Brain pericyte (primary cell): ENCODE data around the gene PSMD13.
"Not testable (repeated sequence)": the region's sequence is repeated elsewhere in the genome, so short reads cannot be mapped to it uniquely, and the experiment has no call there.

ENCODE experiments used
- DNase-seq: peaks from one replicate; pipeline ENCODE4 v3.0.0-alpha.2; 2012; ENCODE audit warnings: low read depth, low spot score

PSMD13 gene

DNA sequence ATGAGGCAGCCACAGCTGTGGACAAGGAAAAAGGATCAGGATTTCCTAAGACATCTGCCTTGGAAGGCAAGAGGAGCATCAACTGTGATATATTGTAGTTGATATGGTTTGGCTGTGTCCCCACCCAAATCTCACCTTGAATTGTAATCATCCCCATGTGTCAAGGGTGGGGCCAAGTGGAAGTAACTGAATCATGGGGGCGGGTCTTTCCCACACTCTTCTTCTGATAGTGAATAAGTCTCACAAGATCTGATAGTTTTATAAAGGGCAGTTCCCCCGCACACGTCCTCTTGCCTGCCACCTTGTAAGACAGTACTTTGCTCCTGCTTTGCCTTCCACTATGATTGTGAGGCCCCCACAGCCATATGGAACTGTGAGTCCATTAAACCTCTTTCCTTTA is 19.1 kb upstream of the PSMD13 start:
- DNase-seq: no peak

DNA sequence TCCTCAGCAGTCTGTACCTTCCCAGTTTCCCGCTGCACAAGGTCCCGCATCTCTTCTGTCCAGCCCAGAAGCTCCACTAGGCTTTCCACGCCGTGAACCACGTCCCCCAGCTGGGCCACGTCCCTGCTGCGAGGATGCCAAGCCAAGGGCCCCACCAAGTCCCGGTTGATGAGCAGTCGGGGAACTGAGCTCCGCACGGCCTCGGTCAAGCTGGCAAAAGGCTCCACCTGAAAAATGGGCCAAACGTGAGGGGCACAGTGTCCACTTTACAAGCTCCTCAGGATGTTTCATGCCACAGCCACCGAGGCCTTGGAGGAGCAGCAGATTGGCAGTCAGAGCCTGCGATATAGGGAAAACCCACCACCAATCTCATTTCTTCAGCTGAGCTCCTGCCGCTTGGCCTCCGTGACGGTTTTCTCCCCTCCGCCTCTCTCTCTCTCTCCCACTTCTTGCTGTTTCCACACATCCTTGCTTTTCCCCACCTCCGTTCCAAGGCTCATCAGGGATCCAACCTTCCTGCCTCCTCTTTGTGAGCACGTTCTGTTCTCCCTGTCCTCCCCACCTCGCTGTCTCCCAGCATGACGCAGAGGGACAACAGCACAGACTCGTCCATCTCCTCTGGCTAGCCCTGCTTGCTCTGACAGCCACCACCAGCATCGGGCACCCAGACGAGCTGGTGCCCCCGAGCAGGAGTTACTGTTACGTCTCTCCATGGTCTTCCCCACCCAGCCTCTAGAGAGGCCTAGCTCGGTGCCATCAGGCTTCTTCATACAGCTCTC is 17.8 kb upstream of the PSMD13 start:
- DNase-seq: no peak

DNA sequence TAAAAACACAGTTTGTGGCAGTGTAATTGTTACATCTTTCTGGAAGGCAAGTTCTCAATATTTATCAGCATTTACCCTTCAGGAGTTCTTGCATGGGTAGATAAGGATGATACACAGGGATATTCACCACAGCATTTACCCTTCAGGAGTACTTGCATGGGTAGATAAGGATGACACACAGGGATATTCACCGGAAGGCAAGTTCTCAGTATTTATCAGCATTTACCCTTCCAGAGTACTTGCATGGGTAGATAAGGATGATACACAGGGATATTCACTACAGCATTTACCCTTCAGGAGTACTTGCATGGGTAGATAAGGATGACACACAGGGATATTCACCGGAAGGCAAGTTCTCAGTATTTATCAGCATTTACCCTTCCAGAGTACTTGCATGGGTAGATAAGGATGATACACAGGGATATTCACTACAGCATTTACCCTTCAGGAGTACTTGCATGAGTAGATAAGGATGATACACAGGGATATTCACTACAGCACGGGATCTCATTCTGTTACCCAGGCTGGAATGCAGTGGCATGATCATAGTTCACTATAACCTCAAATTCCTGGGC is 16.0 kb upstream of the PSMD13 start:
- DNase-seq: not testable (repeated sequence)

DNA sequence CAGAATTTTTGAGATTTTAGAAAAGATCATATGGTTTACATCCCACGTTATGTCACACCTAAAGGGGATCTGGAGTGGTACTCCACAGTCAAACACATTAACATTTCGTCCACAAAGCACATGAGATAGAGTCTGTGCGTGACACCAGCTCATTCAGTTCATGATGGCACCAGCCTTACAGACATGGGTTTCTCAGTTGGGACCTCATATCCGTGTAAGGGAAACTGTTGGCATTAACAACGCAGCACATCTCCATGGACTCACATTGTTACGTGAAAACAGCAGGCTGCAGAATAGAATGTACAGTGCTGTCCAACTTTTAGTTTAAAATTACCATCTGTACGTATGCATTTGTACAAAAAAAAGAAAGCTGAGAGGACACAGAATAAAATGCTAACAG is 15.2 kb upstream of the PSMD13 start:
- DNase-seq: no peak

DNA sequence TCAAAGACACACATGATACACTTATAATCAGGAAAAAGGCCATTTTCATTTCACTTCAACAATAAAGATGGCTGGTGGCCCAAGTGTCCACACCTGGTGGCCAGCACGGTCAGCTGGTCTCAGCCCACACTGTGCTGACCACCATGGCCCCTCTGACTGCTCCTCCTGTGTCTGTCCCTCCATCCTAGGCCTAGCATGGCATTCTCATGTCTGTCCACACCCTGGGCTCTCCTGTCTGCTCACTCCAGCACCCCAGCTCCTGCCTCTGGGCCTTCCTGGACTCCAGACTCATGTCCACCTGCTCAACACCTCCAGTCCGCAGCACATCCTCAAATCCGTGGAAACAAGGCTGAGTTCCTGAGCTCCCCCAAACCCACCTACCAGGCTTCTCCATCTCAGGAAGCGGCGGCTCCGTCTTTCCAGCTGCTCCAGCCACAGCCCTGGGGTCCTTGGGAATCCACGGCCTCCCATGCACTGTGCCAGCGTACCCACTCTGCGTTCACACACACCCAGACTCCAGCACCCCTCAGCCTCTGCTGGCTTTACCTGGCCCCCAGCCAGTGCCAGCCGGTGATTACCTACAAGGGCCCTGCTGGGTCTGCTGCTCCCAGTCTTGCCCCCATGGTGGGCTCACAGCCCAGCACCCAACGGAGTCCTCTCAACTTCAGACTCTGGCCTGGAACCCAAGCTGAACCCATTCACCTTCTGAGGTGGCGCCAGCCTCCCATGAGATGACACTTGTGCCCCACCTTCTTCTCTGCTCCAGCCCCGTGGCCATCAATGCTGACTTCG is 14.6 kb upstream of the PSMD13 start:
- DNase-seq: no peak

DNA sequence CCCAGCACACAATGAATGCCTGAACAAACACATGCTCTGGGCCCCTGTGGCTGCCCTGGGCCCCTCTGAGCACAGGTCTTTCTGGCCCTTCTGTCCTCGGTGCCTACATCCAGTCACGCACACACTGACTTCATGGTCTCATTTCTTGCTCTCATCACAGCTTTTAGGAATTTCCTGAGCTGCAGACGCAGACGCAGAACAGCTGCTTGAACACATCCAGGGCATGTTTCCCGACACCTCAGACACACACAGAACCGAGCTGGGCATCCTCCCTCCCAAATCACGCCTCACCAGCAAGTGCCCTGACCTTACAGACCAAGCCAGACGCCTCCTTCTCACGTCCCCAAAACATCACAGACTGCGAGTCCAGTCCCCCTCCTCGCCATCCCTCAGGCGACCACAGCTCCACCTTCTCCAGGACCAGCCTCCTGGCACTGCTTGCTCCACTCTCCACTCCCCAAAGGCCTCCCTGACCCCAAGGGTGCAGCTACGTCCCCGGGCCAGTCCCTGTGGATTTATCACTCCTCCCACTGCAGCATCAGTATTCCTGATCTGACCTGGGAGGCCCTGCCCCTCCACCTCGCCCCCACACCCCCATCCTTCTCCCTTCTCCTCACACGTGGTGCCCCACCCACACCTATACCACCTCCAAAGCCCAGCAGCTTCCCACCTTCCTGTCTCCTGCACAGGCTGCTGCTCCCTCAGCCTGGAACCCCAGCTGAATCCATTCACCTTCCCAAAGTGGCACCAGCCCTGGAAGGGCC is 13.6 kb upstream of the PSMD13 start:
- DNase-seq: no peak

DNA sequence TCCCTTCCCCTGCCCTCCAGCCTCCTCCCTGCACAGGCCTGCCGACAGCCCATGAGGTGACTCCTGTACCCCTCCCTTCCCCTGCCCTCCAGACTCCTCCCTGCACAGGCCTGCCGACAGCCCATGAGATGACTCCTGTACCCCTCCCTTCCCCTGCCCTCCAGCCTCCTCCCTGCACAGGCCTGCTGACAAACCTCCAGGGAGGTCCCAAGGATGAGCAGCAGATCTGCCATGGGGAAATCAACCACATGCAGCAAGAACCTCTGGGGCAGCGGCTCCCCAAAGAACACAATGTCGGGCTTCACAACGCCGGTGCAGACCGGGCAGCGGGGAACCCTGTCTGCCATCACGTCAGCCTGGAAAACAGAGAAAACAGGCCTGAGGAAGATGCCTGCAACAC is 12.9 kb upstream of the PSMD13 start:
- no peak for DNase-seq

DNA sequence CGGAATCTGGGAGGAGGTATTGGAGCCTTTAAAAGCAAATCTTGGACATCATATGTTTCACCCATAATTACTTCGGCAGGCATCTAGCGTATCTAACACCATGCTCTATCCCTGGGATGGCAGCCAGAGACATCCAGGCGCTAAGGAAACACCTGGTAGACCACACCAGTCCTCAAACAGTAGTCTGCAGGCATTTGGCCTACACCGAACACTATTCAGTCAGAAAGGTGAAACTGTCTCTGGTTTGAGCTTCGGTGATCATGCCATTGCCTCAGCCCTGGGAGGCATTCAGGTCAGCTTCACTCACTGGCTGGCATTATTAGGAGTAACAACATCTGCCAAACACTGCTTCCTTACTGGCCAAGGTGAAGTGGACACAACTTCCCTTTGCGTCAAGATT is 12.4 kb upstream of the PSMD13 start:
- DNase-seq: no peak

DNA sequence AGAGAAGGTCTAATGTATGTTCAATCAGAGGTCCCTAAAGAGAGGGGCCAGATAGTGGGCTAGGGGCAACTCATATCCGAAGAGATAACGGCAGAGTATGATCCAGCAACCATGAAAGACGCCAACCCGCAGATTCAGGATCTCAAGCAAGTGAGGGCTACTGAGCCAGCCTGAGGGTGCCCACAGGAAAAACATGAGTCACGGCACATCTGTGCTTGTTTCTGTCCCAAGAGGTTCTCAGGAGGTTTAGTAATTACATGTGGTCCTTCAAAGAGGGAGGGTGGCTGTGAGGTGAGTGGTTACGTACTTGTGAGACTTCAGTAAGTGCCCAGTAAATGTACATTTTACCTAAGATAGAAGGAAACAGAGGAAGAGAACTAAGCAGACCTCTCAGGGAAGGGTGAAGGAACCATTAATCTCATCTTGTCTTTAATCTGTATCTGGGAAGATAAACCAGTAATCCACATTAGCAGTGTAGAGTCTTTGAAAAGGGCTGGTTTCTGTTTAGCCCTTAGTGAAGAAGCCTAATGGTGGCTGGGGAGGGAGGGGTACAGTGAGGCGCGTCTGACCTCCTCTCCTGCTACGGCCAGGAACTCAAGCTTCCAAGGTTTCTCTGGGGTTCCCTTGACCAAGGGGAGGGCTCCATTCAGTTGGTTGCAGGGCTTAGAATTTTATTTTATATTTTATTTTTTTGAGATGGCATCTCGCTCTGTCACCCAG is 10.9 kb upstream of the PSMD13 start:
- DNase-seq: no peak

DNA sequence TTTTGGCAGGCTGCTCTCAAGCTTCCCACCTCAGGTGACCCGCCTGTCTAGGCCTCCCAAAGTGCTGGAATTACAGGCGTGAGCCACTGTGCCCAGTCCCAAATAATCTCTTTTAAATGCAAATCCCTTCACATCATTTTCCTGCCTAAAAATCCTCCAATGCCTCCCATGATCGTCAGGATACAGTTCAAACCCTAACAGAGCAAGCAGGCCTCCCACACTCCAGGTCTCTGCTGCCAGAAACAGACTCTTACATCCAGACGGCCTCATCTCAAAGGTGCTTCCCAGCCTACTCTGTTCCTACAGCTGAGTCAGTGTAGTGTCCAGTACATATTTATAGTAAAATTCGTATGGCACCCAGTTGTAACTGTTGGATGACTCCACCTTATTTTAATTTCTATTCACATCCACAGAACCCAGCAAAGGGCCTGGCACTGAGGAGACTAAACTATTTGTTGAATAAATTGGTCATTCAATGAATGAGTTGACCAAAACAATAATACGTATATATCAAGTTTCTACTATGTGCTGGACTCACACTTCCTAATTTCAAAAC is 8.9 kb upstream of the PSMD13 start:
- DNase-seq: no peak

DNA sequence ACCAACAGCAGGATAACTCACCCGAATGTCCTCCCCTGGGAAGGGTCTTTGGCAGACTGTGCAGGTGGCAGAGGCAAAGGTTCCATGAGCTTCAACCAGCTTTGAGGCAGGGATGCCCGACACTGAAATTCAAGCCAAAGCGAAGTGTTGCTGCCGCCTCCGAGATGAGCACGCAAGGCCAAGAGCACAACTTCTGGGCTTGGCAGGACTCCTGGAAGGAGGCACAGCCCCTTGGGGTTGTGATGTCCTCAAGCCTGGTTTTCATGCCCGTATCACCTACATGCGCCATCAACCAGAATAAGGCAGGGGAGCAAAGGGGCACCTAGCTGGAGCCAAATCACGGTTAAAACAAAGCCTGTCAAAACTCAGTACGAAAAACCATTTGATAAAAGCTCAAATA is 6.3 kb upstream of the PSMD13 start:
- no peak for DNase-seq

DNA sequence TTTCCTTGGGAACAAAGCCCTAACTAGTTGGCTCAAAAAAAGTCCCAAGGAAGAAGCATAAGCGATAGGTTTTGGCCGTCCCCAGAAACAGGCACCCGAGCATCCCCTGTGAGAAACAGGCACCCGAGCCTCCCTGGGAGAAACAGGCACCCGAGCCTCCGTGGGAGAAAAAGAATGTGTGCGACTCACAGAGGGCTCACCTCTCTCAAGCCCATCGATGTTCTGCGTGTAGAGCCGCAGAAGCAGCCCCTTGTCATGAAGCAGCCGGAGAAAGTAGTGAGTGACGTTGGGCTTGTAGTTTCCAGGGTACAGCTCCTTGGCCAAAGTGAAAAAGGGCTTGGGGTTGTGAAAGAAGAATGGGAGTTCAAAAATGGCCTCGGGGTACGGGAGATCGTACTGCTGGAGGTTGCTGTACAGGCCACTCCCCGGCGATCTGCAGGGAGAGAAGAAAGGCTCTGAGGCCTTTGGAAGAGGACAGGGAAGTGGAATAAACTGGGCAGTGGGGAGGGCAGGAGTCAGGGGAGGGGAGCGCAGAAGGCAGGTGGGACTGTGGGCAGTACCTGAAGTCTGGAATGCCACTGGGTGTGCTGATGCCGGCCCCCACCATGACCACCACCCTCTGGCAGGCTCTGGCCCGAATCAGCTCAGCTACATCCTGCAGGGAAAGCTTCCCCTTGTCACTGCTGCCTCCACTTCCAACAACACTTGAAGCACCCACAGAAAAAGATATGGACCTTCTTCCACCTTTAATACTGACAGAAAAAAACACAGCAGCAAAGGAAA is 3.8 kb upstream of the PSMD13 start:
- DNase-seq: no peak

DNA sequence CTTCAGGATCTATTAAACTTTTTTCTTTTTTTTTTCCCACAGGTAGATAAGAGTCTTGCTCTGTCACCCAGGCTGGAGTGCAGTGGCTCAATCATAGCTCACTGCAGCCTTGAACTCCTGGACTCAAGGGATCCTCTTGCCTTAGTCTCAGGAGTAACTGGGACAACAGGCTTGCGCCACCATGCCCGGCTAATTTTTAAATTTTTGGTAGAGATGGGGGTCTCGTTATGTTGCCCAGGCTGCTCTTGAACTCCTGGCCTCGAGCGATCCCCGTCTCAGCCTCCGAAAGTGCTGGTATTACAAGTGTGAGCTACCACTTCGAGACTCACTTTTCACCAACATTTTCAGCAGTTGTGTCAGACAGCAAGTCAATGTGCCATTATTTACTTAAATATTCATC is 1.6 kb upstream of the PSMD13 start:
- no peak for DNase-seq

DNA sequence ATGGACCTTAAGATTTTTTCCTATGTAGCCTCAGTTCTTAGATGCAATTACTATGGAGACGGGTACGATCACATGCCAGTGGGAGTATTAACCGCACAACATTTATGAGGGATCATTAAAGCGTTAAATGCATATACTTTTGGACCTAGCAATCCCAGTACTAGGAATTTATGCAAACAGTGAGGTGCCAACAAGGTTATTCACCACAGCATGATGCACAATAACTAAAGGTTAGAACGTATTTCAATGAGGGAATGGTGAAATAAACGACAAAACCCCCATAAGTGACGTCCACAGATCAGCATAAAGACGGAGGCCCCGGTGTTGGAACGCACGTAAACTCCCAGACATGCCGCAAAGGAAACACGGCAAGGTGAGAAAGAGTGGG is 1.2 kb upstream of the PSMD13 start:
- DNase-seq: no peak

DNA sequence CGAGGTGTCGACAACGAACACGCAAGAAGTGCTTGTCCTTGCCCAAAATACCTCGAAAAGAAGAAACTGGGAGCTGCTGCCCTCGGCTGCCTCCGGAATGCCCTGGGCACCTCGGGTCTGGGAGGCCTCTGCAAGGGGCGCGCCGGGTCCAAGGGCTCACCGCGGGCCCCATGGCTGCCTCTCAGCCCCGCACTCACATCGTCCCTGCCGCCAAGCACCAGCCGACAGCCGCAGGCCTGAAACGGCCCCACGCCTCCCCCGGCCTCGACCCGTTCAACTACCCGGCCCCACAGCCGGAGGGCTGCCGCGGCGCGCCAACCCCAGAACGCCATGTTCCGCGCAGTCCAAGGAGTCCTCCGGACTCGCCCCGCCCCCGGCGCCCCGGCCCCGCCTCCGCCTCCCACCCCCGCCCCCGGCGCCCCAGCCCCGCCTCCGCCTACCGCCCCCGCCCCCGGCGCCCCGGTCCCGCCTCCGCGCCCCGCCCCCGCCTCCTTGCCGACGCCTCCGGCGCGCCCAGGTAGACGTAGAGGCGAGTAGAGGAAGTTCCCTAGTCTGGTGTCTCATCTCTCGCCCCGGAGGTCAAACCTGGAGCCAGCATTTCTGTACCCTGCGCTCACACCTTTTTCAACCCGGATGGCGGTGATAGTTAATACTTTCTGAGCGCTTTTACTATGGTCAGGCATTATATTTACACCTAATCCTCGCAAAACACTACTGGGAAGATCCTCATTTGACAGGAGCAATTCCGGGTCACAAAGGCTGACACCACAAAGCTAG is 591 bp upstream of the PSMD13 start, which contains the start of gene SIRT3:
Gene SIRT3 (minus strand): TSS at position 346 of the 777 bp plus-strand sequence. CDS start 14 bp downstream, at position 332.
- DNase-seq: no peak

DNA sequence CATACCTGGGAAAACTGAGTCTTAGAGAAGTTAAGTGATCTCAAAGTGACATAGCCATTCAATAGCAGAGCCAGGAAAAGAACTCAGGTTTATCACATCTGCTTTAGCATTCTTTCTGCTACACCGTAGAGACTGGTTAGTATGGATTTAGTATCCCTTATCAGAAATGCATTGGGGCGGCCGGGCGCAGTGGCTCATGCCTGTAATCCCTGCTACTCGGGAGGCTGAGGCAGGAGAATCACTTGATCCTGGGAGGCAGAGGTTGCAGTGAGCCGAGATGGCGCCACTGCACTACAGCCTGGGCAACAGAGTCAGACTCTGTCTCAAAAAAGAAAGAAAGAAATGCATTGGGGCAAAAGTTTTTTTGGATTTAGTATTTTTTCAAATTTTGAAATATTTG is 1.6 kb downstream of the PSMD13 start:
- not testable (repeated sequence) for DNase-seq

DNA sequence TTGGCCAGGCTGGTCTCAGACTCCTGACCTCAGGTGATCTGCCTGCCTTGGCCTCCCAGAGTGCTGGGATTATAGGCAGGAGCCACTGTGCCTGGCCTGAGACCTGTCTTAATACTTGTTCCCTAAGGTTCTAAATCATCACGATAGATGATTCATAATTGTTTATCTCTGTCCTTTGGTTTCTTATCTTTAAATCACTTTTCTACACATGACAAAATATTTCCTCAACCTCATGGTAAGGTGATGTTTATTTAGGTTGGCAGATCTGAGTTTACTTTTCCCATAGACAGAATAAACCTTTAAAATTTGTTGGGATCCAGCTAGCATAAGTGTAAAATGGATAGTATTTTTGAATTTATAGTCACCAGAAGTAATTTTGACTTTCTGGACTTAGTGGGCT is 3.5 kb downstream of the PSMD13 start:
- DNase-seq: no peak

DNA sequence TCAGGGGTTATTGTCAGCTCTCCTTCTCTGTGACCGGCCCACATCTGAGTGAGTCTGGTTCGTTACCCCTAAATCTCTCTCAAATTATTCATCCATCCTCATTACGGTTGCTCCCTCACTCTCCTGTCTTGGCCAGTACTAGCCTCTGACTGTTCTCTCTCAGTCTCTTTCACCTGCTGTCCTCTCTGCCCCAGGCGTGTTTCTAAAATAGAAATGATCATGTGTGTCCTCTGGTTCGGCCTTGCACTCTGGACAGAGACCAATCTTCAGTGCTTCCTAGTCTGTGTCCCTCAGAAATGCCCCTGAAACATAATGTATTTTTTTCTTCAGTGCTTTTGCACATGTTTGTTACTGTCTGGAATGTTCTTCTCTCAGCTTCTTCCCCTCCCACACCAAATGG is 4.9 kb downstream of the PSMD13 start:
- no peak for DNase-seq

DNA sequence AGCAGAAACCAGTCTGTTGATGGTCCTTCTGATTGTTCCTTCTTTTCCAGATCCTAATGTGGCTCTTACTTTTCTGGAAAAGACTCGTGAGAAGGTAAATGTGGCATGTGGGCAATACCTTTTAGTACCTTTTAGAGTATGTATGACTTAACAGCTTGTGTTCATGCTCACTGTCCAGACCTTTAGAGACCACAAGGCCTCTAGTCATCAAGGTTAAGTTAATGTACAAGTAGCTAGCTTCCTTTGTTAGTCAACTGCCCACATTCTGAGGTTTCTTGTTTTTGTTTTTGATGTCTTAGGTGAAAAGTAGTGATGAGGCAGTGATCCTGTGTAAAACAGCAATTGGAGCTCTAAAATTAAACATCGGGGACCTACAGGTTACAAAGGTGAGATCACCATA is 7.6 kb downstream of the PSMD13 start:
- DNase-seq: no peak
